DND-41 (cell line): ENCODE results near the gene TRAF3IP1.

ENCODE experiments used
- EZH2 ChIP-seq: IDR thresholded peaks from 3 replicates; pipeline ENCODE4 v1.6.1; 2012; ENCODE audit warnings: borderline replicate concordance, low read depth, mild to moderate bottlenecking, moderate library complexity, low read length, inconsistent platforms; ENCODE audit not compliant: severe bottlenecking
- TF ChIP-seq, protein P1 (sequence below): IDR thresholded peaks from 2 replicates; pipeline ENCODE4 v1.5.1; 2012; ENCODE audit warnings: borderline replicate concordance, low read length, moderate library complexity, mild to moderate bottlenecking; ENCODE audit not compliant: poor library complexity, severe bottlenecking; ENCODE audit errors: extremely low read depth

DNA sequence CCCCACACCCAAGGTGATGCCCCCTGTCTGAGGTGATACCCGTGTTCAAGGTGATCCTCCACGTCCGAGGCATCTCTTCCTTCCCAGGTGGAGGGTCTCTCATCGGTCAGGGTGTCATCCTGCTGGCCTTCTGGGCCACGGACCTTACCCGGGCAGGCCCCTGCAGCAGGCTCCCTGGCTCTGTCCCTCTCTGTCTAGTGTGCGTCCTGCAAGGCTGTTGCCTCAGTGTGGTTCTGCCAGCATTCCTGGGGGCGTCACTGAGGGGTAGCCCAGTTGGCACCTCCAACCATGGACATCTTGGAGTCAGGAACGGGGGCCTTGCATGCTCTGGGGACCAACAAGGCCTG lies 26.3 kb upstream of the TRAF3IP1 start:
- TF ChIP-seq, protein P1, sequence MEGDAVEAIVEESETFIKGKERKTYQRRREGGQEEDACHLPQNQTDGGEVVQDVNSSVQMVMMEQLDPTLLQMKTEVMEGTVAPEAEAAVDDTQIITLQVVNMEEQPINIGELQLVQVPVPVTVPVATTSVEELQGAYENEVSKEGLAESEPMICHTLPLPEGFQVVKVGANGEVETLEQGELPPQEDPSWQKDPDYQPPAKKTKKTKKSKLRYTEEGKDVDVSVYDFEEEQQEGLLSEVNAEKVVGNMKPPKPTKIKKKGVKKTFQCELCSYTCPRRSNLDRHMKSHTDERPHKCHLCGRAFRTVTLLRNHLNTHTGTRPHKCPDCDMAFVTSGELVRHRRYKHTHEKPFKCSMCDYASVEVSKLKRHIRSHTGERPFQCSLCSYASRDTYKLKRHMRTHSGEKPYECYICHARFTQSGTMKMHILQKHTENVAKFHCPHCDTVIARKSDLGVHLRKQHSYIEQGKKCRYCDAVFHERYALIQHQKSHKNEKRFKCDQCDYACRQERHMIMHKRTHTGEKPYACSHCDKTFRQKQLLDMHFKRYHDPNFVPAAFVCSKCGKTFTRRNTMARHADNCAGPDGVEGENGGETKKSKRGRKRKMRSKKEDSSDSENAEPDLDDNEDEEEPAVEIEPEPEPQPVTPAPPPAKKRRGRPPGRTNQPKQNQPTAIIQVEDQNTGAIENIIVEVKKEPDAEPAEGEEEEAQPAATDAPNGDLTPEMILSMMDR: no peak
- no peak for TF ChIP-seq EZH2
